IMR-90 (cell line): ENCODE results near the gene ZDHHC14.

Experiments used
- BHLHE40 ChIP-seq: fragments of 150-350 bp; IDR thresholded peaks from 2 replicates; pipeline ENCODE4 v1.6.1; 2016; ENCODE audit warnings: mild to moderate bottlenecking, low read depth, low read length
- CEBPB ChIP-seq: IDR thresholded peaks from 2 replicates; pipeline ENCODE4 v1.6.1; 2012; ENCODE audit warnings: low read depth, low read length, improper control_type of control experiment
- CHD1 ChIP-seq: IDR thresholded peaks from 2 replicates; pipeline ENCODE4 v1.6.1; 2012; ENCODE audit warnings: low read depth, low read length, improper control_type of control experiment
- CTCF ChIP-seq: conservative IDR thresholded peaks from 2 replicates; pipeline ENCODE4 v1.5.1; 2012; ENCODE audit warnings: mild to moderate bottlenecking, low read depth, low read length, improper control_type of control experiment
- MAFK ChIP-seq: IDR thresholded peaks from 2 replicates; pipeline ENCODE4 v1.6.1; 2012; ENCODE audit warnings: low read depth, low read length, improper control_type of control experiment
- MAZ ChIP-seq: IDR thresholded peaks from 2 replicates; pipeline ENCODE4 v1.6.1; 2012; ENCODE audit warnings: low read depth, mild to moderate bottlenecking, low read length, improper control_type of control experiment, moderate library complexity, borderline replicate concordance
- NFE2L2 ChIP-seq: fragments of 150-350 bp; IDR thresholded peaks from 2 replicates; pipeline ENCODE4 v1.6.1; 2016; ENCODE audit warnings: low read depth, mild to moderate bottlenecking, low read length
- POLR2A ChIP-seq: IDR thresholded peaks from 2 replicates; pipeline ENCODE4 v1.6.1; 2012; ENCODE audit warnings: mild to moderate bottlenecking, low read depth, low read length
- RAD21 ChIP-seq: IDR thresholded peaks from 2 replicates; pipeline ENCODE4 v1.6.1; 2012; ENCODE audit warnings: low read length, improper control_type of control experiment
- RFX5 ChIP-seq: IDR thresholded peaks from 2 replicates; pipeline ENCODE4 v1.8.0; 2012; ENCODE audit warnings: low read depth, mild to moderate bottlenecking, low read length, moderate library complexity
- USF2 ChIP-seq: fragments of 150-350 bp; IDR thresholded peaks from 2 replicates; pipeline ENCODE4 v1.6.1; 2017; ENCODE audit warnings: mild to moderate bottlenecking, antibody characterized with exemption, low read length, low read depth
- TF ChIP-seq, protein P1 (sequence below): fragments of 150-350 bp; IDR thresholded peaks from 2 replicates; pipeline ENCODE4 v1.6.1; 2016; ENCODE audit warnings: low read depth, mild to moderate bottlenecking, low read length, moderate library complexity, borderline replicate concordance

DNA sequence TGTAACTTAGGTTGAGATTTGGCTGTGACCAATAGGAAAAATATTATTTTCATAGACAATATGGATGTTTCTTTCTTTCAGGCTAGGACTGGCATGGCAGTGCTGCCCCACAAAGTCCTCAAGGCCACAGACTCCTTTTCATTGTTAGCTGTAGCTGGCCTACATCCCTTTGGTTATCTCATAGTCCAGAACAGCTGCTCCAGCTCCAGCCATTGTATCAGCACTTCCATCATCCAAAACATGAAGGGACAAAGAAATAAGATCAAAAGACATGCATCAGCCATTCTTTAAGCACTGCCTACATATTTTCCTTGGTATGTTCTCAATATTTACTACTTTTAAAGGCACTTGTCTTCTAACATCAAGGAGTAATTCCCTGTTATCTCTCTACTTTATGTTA is 73.0 kb downstream of the ZDHHC14 start:
- no peak for TF ChIP-seq NFE2L2
- no peak for TF ChIP-seq CTCF
- no peak for TF ChIP-seq RAD21
- no peak for TF ChIP-seq MAFK
- TF ChIP-seq USF2, result no peak
- TF ChIP-seq POLR2A, result no peak
- no peak for TF ChIP-seq BHLHE40
- no peak for TF ChIP-seq CEBPB
- TF ChIP-seq, protein P1, sequence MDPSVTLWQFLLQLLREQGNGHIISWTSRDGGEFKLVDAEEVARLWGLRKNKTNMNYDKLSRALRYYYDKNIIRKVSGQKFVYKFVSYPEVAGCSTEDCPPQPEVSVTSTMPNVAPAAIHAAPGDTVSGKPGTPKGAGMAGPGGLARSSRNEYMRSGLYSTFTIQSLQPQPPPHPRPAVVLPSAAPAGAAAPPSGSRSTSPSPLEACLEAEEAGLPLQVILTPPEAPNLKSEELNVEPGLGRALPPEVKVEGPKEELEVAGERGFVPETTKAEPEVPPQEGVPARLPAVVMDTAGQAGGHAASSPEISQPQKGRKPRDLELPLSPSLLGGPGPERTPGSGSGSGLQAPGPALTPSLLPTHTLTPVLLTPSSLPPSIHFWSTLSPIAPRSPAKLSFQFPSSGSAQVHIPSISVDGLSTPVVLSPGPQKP, result no peak
- no peak for TF ChIP-seq RFX5
- TF ChIP-seq CHD1, result no peak
- TF ChIP-seq MAZ, result no peak
